Omental fat pad (tissue), 4 donors: Measurements from ENCODE around the gene RPS16. TPM values are rescaled to one million over a fixed set of nuclear protein-coding genes. Genes with fewer than 3 reads are reported as not detected.

Experiments used
- ATAC-seq: fragments of 150-250 bp; one replicate; pipeline ENCODE4 v1.9.1; 2016; ENCODE audit warnings: mild to moderate bottlenecking, moderate library complexity; ENCODE audit not compliant: low FRiP score
- DNase-seq: peaks from one replicate; pipeline ENCODE4 v3.0.0-alpha.2; 2019; ENCODE audit warnings: low spot score
- total RNA-seq, 4 donors: library from RNA; depleted of rRNA; stranded (reverse); fragments of >200 nt; gene quantifications; one replicate each; pipeline ENCODE4 v1.1.0, GENCODE V29; 2016
- TF ChIP-seq, protein P1 (sequence below), 3 donors: fragments of 450-650 bp; IDR thresholded peaks; one replicate each; pipeline ENCODE4 v1.5.1; 2016 to 2017; ENCODE audit warnings: antibody characterized with exemption in 3 of 3, mild to moderate bottlenecking in 3 of 3, moderate library complexity in 2 of 3

Gene RPS16
- total RNA-seq, 4 donors from 2014 or later, result 1,153 to 1,681 (median 1,338) TPM

DNA sequence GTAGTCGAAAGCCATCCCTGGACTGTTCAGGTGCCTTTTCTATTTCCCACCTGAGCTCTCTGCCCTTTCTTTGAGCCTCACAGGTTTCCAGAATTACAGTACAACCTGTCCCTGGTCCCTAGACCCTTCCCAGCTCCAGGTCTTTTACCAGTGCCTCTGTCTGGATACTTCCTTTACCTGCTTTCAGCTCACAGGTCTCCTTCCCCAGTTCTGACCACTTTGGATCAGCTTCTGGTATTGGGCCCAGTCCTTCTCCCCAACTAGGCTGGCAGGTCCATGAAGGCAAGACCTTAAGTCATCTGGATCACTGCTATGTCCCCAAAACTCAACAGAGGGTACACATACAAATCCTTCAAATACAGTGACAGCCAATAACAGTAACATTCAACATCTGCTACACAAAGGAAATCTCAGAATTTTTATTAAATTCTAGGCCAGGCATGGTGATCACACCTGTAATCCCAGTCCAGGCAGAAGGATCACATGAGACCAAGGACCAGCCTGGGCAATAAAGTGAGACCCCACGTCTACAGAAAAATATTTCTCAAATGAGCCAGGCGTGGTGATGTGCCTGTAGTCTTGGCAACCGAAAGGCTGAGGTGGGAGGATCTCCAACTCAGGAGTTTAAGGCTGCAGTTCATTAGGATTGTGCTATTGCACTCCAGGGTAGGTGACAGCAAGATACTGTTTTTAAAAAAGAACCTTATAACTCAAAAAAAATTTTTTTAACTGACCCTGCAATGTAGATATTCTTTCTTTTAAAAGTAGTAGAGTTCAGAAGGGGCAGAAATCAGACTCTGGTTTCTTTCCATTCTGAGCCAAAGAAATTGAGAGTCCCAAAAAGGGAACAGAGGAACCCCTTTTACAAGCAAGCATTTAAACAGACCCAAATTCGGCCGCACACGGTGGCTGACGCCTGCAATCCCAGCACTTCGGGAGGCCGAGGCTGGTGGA lies 1.3 kb downstream of the RPS16 start:
- TF ChIP-seq, protein P1, sequence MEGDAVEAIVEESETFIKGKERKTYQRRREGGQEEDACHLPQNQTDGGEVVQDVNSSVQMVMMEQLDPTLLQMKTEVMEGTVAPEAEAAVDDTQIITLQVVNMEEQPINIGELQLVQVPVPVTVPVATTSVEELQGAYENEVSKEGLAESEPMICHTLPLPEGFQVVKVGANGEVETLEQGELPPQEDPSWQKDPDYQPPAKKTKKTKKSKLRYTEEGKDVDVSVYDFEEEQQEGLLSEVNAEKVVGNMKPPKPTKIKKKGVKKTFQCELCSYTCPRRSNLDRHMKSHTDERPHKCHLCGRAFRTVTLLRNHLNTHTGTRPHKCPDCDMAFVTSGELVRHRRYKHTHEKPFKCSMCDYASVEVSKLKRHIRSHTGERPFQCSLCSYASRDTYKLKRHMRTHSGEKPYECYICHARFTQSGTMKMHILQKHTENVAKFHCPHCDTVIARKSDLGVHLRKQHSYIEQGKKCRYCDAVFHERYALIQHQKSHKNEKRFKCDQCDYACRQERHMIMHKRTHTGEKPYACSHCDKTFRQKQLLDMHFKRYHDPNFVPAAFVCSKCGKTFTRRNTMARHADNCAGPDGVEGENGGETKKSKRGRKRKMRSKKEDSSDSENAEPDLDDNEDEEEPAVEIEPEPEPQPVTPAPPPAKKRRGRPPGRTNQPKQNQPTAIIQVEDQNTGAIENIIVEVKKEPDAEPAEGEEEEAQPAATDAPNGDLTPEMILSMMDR (IDR thresholded peaks at IDR 0.05), result no peak
- ATAC-seq (no peak), DNase-seq (no peak)

DNA sequence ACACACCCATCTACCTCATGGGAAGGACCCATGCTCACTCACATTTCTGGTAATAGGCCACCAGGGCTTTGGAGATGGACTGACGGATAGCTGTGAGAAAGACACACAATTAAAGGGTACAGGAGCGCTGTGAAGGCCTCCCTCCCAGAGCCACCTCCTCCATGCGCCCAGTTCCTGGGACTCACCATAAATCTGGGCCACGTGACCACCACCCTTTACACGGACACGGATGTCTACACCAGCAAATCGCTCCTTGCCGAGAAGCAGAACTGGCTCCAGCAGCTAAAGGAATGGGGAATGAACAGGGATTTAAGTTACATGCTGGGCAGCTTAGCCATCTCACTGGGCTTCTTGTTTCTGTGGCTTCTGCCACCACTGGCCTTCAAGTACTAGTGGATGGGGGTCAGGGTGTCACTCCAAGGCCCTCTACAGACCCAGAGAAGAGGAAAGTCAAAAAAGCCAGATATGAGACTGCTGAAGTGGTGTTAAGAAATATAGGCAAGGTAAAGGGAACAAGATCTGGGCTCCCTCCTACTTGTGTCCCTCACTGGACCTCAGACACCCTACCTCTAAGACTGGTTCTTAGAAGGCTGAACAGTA lies 2.2 kb downstream of the RPS16 start:
- TF ChIP-seq, protein P1 (IDR thresholded peaks at IDR 0.05), result no peak
- ATAC-seq, result no peak
- no peak for DNase-seq

DNA sequence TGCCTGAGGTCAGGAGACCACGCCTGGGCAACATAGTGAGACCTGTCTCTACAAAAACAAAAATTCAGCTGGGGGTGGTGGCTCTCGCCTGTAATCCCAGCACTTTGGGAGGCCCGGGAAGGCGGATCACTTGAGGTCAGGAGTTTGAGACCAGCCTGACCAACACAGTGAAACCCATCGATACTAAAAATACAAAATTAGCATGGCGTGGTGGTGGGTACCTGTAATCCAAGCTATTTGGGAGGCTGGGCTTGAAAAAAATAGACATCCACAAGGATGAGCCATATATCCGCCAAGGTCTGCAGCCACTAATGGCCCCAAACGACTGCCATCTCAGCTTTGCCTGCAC lies 3.1 kb downstream of the RPS16 start:
- no peak for DNase-seq
- TF ChIP-seq, protein P1 (IDR thresholded peaks at IDR 0.05), result no peak
- no peak for ATAC-seq

DNA sequence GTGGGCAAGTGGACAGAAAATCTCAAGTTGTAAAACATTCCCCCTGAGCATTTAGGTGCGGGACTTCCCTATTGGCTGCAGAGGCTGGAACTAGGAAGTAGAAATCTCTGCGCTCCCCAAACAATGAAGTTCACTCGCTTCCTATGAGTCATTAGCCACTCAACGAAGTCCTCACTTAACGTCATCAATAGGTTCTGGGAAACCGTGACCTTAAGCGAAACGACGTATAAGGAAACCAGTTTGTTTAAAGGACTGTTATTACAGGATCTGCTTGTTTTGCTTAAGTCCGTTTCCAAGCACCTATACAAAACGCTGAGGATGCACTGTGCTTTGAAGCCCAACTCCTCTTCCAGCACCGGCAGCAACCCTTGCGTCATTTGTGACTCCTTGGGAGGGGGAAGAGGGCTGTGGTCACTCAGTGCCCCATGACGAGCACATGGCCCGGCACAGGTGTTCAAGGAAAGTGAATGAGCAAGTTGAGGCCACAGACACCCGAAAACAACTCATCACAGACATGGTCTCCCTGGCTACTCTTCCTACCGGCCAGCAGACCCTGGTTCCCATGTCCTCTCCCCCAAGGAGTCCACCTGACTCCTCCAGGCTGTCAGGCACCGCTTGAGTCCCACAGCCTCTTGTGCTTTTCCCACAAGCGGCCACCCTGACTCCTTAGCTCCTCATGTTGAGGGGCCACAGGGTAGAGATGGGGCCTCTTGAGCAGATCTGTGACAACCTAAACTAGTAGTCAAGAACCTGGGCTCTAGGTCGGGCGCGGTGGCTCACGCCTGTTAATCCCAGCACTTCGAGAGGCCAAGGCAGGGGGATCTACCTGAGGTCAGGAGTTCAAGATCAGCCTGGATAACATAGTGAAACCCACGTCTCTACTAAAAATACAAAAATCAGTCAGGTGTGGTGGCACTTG lies 4.8 kb downstream of the RPS16 start:
- TF ChIP-seq, protein P1 (IDR thresholded peaks at IDR 0.05), result no peak
- DNase-seq, result no peak
- ATAC-seq, result no peak

DNA sequence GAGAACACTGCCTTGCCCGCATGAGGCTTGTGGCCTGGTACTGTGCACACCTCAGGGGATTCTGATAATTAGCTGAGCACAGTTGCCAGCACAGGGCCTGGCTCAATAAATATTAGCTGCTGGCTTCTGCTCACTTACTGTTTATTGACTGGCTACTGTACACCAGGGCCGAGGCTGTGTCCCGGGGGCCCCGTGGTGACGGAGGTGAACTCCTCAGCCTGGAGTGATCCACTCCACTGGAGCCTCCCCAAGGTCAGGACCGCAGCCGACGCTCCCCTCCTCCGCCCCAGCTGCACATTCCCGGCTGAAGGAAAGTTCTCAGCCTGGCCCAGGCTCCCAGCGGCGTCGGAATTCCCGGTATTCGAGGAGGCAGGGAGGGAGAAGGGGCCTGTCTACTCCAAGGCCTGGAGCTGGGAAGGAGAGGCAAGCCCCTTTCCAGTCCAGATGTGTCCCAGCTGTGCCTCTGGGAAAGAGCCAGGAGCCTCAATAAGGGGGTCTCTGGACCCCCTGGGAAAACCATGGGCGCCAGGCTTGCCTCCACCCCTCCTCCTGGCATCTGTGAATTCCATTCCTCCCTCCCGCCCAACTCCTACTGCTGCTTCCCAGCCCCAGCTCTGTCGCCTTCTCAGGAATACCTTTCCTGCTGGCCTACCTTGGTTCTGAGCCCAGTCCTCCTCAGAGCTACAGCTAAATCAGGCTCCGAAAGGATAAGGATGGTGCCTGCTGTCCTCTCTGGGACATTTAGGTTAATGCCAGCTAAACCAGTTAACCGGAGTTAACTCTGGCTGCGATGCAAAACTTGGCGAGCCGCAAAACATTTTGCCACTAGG lies 7.3 kb downstream of the RPS16 start:
- ATAC-seq (peak; percentile 65), DNase-seq (no peak)
- TF ChIP-seq, protein P1 (IDR thresholded peaks at IDR 0.05), result no peak

DNA sequence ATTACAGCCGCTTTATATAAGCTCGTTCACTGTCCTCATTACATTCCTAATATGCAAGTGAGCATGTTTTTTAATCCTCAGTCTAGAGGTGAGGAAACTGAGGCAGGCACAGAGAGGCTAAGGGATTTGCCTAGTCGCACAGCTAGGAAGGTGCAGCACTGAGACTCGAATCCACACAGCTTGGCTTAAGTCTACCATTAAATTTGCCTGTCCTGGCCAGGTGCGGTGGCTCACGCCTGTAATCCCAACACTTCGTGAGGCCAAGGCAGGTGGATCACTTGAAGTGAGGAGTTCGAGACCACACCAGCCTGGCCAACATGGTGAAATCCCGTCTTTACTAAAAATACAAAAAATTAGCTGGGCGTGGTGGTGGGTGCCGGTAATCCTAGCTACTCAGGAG lies 8.0 kb downstream of the RPS16 start:
- TF ChIP-seq, protein P1 (IDR thresholded peaks at IDR 0.05), result no peak
- DNase-seq (no peak), ATAC-seq (no peak)
